ENCODE results near the gene TSPAN14.

The TSPAN14 gene

DNA sequence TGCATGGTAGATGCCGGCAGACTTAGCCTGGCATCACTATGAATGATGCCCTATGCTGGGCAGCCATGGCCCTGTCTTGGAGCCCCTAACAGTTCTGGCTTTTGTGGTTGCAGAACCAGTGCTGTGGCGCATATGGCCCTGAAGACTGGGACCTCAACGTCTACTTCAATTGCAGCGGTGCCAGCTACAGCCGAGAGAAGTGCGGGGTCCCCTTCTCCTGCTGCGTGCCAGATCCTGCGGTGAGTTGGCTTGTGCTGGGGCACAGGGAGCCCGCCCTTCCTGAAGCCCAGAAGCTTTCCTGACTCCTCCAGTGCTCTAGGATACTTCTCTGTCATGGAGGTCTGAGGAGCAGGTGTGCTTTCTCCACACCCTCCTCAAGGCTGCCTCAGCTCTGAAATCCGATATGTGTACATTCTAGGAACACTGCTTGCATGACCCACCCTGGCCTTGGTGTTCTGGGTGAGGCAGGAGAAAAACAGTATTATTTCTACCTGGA lies 58.0 kb downstream of the TSPAN14 start:
- DNase-seq (ENCODE audit: low spot score): no peak
- no peak for TF ChIP-seq CTCF (IDR thresholded peaks at IDR 0.05; ENCODE audit: extremely low read depth, insufficient read depth, missing control alignments)
- in situ Hi-C loops (cut with MboI; ENCODE audit: low pct_unique_long_range_greater_than_20kb, low sequenced_read_pairs, unreplicated experiment): no loop called here

GRCh38 chr10:80513106-80513505 lies 59.0 kb downstream of the TSPAN14 start:
- in situ Hi-C loops (cut with MboI; ENCODE audit: low pct_unique_long_range_greater_than_20kb, low sequenced_read_pairs, unreplicated experiment): no loop called here
- no peak for TF ChIP-seq CTCF (IDR thresholded peaks at IDR 0.05; ENCODE audit: extremely low read depth, insufficient read depth, missing control alignments)
- DNase-seq (ENCODE audit: low spot score): no peak

- in situ Hi-C loops (cut with MboI; ENCODE audit: low pct_unique_long_range_greater_than_20kb, low sequenced_read_pairs, unreplicated experiment): no loop called here
- no peak for DNase-seq (ENCODE audit: low spot score)
- TF ChIP-seq CTCF (IDR thresholded peaks at IDR 0.05; ENCODE audit: extremely low read depth, insufficient read depth, missing control alignments): no peak
Observed at GRCh38 chr10:80515511-80515910, 61.4 kb downstream of the TSPAN14 start.

GRCh38 chr10:80515941-80516340 lies 61.8 kb downstream of the TSPAN14 start:
- no peak for TF ChIP-seq CTCF (IDR thresholded peaks at IDR 0.05; ENCODE audit: extremely low read depth, insufficient read depth, missing control alignments)
- DNase-seq (ENCODE audit: low spot score): no peak
- in situ Hi-C loops (cut with MboI; ENCODE audit: low pct_unique_long_range_greater_than_20kb, low sequenced_read_pairs, unreplicated experiment): no loop called here

- no peak for TF ChIP-seq CTCF (IDR thresholded peaks at IDR 0.05; ENCODE audit: extremely low read depth, insufficient read depth, missing control alignments)
- no peak for DNase-seq (ENCODE audit: low spot score)
- in situ Hi-C loops (cut with MboI; ENCODE audit: low pct_unique_long_range_greater_than_20kb, low sequenced_read_pairs, unreplicated experiment): no loop called here
Observed at GRCh38 chr10:80516506-80517075, 62.5 kb downstream of the TSPAN14 start.

- no peak for DNase-seq (ENCODE audit: low spot score)
- no peak for TF ChIP-seq CTCF (IDR thresholded peaks at IDR 0.05; ENCODE audit: extremely low read depth, insufficient read depth, missing control alignments)
- in situ Hi-C loops (cut with MboI; ENCODE audit: low pct_unique_long_range_greater_than_20kb, low sequenced_read_pairs, unreplicated experiment): no loop called here
Observed at GRCh38 chr10:80517416-80518142, 63.5 kb downstream of the TSPAN14 start.
